Umbilical cord (tissue), 2 donors: Measurements from ENCODE around the gene CD3D. TPM values are rescaled to one million over a fixed set of nuclear protein-coding genes. Genes with fewer than 3 reads are reported as not detected.
"Not testable (repeated sequence)": the region's sequence is repeated elsewhere in the genome, so short reads cannot be mapped to it uniquely, and the experiment has no call there.

Experiments
- DNase-seq: peaks from one replicate; pipeline ENCODE4 v3.0.0-alpha.2; 2015; ENCODE audit warnings: low spot score
- total RNA-seq: library from RNA; depleted of rRNA; stranded (reverse); fragments of >200 nt; gene quantifications from one replicate; pipeline ENCODE4 v1.2.3, GENCODE V29; 2014; ENCODE audit warnings: low replicate concordance; ENCODE audit not compliant: insufficient read depth

CD3D gene
- total RNA-seq, 1 donor from 2014 or later = not detected

DNA sequence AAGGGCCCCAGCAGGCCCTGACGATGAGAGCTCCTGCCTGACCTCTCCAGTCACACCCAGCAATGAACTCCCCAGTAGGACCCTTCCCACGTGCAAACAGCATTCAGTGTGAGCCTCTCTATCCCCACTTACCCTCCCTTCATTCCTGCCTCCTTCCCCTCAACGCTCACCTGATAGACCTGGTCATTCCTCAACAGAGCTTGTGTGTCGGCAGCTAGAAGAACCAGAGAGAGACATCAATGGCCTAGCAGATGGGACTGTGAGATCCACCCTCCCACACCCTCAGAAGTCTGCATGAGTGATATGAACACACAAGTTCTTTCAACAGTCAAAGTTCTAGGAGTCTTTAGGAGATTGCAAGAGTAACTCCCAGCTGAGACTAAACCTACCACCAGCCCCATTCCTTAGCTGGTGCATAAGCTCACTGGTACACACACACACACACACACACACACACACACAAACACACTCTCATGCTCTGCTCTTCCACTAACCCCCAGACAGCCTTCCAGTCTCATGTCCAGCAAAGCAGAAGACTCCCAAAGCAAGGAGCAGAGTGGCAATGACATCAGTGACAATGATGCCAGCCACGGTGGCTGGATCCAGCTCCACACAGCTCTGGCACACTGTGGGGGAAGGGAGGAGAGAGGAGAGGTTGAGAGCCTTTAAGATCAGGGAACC is 3.1 kb downstream of the CD3D start:
- no peak for DNase-seq

DNA sequence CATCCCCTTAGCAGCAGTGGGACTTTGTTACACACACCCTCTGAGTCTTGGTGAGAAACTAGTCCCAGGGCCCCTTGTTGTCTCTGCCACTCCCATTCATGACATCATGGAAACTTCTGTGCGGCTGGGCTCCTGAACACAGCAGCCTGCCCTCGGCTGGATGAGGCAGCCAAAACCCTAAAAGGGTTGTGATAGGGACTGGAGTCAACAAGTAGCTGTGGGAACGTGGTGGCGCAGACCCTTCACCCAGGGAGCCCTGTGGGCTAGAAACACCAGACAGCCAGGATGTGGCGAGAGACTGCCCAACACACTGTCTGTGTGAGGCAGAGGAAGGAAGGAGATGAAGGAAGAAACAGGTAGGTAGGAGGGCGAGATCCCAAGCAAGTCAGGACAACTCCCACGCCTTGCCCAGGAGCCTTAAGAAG is 3.9 kb downstream of the CD3D start:
- DNase-seq = no peak

DNA sequence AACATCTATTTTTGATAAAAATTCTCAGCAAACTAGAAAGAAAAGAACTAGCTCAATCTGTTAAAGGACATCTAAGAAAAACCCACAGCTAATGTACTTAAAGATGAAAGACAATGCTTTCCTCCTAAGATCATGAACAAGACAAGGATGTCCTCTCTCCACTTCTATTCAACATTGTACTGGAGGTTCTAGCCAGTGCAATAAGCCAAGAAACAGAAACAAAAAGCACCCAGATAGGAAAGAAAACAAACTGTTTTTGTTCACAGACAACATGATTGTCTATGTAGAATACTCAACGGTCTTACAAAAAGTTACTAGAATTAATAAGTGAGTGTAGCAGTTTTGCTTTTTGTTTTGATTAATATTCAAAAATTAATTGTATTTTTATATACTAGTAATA is 7.8 kb downstream of the CD3D start:
- no peak for DNase-seq

DNA sequence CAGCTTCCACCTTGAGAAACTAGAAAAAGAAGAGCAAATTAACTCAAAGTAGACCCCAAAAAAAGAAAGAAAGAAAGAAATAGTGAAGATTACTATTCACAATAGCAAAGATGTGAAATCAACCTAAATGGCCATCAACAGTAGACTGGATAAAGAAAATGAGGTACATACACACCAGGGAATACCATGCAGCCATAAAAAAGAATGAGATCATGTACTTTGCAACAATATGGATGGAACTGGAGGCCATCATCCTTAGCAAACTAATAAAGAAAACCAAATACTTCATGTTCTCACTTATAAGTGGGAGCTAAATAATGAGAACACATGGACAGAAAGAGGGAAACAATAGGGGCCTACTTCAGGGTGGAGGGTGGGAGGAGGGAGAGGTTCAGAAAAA is 13.8 kb downstream of the CD3D start:
- no peak for DNase-seq

DNA sequence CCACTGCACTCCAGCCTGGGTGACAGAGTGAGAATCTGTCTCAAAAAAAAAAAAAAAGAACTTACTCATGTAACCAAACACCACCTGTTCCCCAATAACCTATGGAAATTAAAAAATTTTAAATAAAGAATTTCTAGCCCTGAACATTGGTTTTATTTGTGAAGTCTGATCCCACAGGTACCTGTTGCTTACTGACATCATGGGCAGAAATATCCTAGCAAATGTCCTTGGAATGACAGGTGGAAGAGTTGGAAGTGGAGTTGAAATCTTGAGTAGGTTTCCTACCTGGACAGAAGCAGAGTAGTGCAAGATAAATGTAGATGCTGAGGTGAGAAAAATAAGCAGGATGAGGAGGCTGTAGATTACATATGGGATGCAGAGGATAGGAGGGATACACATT is 17.2 kb downstream of the CD3D start:
- no peak for DNase-seq

DNA sequence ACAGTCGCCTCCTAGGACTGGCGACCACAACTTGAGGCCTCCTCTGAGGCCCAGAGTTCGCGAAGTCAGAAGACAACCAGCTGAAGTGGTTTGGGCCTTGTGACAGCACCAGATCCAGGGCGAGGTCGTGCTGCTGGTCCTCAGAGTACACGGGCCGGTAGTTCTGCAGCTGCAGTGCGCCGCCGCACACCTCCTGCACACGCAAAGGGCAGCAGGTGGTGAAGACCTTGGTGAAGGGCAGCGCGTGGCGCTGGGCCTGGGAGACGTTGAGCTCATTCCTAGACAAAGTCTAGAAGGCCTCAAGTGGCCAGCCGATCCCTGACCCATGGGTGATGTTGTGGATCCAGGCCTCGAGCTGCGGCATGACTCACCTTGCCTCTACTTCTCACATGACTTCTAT is 19.8 kb downstream of the CD3D start:
- no peak for DNase-seq

DNA sequence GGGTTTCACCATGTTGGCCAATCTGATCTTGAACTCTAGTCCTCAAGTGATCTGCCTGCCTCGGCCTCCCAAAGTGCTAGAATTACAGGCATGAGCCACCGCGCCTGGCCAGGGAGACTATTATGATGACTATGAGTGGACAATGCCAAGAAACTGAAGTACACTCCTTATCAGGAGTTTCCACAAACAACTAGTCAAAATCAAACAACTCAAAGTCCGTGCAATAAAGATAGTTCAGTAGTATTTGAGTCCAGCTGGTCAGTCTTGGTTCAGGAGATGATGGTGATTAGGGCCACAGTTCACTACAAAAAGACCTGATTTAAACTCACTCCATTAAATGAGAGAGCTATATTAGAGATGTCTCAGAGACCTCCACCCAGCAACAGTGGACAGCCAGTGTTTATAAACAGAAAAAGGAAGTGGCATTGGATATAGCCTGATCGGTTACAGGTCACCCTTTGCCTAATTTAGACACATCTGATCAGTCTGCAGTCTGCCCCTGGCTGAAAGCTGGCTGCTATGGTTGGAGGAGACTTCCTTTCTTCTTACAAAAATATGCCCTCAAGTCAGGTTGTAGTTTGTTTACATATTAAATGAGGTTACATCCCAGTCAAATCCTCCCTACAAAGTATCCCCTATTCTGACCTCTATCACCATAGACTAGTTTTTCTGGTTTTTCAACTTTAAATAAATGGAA is 21.0 kb downstream of the CD3D start:
- DNase-seq = peak; percentile 7

DNA sequence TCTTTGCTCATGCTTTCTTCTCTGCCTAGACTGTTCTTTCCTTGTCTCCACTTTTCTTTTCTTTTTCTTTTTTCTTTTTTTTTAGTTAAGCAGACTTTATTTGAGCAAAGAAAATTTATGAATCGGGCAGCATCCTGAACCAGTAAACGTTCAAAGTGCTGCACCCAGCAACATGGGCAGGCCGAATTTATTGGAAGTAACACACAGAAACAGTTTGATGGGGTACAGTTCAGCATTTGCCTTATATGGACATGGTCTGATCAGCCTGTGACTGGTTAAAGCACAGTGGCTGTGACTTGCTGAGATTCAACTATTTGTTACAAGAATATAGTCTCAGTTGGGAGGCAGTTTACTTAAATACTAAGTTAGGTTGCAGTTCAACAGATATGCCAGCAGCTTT is 22.0 kb downstream of the CD3D start:
- no peak for DNase-seq

DNA sequence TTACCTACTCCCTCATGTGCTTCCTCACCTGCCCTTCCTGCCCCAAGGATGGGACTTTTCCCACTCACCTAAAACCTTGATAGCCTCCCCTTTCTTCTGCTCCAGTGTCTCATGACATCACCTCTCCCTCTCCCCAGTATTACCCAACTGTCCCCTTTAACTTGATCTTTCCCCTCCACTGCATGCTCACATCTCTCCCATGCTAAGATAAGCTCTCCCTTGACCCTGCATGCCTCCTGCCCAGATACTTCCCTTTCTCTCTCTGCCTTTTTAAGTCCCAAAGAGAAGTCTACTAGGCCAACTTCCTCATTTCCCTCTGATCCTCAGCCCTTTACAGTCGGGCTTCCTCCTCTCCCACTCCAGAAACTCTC is 23.2 kb downstream of the CD3D start:
- DNase-seq = peak; percentile 20

DNA sequence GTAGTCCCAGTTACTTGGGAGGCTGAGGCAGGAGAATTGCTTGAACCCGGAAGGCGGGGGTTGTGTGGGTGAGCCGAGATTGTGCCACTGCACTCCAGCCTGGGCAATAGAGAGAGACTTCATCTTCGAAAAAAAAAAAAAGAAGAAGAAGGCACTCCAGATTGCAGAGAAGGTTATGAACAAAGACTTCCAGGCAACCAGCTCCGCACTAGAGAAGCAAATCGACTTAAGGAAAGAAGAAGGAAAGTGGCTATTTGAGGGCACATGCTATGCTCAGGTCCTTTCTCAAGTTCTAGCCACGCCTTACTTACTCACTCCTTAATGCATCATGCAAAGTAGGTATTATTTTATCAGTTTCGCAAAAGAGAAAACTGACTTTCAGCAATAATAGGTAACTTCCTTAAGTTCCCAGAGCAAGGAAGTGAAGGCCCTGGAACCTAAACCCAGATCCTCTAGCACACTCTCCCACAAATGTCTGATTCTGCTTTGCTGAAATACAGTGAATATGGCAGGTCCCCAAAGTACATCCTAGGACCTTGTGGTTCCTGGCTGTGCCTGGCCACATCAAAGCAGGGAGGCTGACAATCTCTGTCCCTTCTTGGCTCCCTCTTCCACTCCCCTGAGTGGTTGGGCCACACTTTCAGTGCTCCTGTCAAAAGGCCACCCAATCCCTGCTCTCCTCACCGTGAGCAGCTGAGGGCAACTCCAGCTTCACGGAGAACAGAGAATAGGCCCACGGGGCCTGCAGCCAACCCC is 23.7 kb downstream of the CD3D start:
- DNase-seq = peak; percentile 7

DNA sequence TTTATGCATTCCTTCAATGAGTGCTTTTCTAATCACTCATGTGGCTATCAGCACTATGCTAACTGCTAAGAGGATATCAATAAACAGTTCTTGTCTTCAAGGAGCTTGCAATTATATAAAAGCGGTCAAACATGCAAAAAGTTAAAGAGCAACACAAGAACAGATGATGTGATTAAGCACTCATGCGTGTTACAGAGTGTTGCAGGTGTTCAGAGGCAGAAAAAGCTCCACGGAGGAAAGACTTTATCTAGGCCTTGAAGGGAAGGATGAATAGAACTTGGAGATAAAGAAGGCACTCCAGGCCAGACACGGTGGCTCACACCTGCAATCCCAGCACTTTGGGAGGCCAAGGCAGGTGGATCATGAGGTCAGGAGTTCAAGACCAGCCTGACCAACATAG is 24.4 kb downstream of the CD3D start:
- DNase-seq = no peak

DNA sequence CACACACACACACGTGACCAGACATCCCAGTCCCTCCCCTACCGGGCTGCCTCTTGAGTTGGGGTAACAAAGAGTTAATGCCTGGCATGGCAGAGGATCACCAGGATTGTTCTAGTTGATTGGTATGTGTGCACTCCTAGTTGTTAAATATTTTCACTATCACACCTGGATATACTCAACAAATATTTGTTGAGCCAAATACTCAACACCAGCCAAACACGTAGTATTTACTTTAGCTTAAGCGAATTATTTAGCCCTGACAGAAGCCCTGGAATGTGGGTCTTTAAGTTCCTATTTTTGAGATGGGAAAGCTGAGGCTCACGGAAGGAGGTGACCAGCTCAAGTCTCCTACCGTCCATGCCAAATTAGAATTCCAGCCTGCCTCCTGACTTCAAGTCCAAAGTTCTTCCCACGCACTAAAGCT is 27.5 kb downstream of the CD3D start:
- no peak for DNase-seq

DNA sequence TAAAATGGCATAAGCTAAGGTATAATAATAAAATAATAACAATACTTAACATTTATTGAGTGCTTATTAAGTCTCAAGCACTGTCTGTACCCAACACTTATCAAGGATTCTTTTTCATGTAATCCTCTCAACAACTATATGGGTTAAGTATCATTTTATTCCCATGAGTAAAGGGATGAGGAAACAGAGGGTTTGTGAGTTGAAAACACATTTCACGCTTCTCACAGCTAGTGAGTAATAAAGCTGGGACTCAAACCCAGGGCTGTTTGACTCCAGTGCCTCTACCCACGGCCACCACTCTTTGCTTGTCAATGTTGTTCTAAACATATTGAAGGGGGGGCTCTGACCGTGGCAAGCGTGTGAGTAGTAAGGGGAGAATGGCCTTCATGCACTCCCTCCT is 29.3 kb downstream of the CD3D start:
- no peak for DNase-seq

DNA sequence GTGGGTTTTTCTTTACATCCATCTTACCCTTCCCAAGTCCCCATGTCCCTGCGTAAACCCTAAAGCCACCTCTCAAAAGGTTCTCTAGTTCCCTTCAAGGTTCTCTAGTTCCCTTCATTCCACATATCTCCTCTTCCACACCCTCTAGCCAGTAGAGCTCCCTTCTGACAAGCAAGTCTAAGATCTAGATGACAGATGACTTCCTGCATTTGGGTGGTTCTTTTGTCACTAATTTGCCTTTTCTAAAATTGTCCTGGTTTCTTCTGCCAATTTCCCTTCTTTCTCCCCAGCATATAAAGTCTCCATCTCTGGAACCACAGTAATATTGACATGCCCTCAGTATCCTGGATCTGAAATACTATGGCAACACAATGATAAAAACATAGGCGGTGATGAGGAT is 30.2 kb downstream of the CD3D start:
- no peak for DNase-seq

DNA sequence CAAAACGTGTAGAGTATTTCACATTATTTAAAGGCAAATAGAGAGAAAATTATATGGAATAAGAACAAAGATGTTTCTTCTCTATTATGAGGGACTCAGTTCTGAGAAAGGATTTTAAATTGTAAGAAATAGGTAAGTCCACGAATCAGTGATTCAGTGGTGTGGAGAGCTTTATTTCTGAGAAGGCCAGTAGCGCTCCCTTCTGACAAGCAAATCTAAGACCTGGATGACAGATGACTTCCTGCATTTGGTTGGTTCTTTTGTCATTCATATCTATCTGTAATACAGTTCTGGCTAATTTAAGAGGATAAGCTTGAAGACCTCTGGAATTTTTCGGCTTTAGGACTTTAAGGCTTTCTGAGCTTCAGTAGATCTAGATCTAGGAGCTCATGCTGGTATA is 31.0 kb downstream of the CD3D start:
- DNase-seq = no peak

DNA sequence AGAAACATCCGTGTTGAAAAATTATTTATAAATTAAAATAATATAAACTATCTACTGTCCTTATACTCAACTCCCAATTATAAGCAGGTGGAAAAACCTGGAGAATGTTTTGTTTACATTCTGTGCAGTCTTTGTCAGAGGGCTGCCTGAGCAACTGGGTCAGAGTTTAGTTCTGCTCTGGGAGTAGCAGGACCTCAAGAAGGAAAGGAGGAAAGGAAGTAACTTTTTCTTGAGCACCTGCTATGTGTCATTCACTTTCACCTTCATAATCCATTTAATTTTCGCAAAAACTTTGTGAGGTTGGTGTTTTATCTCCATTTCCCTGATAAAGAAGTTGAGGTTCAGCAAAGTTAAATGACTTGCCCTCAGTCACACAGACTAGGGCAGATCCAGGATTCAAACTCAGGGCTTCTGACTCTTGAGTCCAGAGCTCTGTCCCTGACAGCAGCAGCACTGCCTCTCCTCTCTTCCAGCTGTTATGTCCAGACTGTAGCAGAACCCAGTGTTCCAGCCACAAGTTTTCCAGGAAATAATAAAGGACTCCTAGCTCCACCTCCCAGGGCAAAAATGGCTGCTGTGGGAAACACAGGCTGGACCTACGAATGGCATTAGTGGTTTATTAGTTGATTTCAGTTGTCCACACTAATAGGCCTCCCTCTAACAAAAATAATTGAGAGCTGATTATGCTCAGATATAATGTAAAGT is 31.6 kb downstream of the CD3D start:
- no peak for DNase-seq

DNA sequence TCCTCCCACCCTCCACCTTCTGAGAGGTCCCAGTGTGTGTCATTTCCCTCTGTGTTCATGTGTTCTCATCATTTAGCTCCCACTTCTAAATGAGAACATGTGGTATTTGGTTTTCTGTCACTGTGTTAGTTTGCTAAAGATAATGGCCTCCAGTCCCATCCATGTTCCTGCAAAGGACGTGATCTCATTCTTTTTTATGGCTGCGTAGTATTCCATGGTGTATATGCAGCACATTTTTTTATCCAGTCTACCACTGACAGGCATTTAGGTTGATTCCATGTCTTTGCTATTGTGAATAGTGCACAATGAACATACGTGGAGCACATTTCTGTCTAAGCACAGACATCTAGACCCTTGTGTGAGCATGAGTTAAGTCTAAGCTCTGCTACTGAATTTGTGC is 32.2 kb downstream of the CD3D start:
- no peak for DNase-seq

DNA sequence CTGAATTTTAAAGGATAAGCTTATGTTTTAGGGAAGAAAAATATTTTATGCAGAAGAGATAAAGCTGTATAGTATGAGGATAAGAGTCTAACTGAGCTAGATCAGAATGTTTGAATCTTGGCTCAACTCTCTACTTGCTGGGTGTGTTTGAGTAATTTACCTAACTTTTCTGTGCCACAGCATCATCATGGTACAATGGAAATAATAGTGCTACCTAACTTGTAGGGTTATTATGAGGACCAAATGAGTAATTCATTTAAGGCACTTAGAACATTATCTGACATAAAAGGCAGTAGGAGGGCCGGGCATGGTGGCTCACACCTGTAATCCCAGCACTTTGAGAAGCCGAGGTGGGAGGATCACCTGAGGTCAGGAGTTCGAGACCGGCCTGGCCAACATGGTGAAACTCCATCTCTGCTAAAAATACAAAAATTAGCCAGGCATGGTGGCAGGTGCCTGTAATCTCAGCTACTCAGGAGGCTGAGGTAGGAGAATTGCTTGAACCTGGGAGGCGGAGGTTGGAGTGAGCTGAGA is 33.4 kb downstream of the CD3D start:
- DNase-seq = not testable (repeated sequence)

DNA sequence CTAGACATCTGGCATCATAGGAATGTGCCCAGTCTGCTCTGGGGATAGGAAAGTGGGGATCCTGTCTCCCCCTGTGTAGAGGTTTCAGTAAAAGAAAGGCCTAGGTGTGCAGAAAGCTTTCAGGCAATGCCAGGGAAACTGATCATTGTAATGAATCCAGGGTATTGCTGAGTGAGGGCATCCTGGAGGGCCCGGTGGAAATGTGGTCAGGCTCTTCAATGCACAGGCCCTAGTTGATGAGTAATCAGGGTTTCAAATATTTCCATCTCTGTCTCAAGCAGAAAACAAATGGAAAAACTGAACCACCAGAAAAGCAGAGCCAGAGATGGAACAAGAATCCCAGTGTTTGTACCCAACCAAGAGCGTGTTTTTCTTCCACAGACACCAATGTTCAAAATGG is 35.9 kb downstream of the CD3D start:
- DNase-seq = no peak

DNA sequence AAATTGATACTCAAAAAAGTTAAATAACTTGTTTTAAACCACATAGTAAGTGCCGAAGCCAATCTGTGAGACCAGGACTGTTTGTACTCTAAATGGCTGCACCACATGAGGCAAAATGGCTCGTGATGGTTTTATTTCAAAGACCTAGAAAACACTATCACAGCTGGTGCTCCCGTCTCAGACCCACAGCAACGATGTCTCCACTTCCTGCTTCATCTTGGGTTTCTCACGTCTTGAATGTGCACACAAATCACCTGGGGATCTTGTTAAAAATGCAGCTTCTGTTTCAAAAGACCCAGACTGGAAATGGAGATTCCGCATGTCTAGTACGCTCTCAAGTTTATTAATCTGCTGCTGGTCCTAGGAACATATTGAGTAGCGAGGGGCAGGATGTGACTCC is 36.8 kb downstream of the CD3D start:
- DNase-seq = no peak

DNA sequence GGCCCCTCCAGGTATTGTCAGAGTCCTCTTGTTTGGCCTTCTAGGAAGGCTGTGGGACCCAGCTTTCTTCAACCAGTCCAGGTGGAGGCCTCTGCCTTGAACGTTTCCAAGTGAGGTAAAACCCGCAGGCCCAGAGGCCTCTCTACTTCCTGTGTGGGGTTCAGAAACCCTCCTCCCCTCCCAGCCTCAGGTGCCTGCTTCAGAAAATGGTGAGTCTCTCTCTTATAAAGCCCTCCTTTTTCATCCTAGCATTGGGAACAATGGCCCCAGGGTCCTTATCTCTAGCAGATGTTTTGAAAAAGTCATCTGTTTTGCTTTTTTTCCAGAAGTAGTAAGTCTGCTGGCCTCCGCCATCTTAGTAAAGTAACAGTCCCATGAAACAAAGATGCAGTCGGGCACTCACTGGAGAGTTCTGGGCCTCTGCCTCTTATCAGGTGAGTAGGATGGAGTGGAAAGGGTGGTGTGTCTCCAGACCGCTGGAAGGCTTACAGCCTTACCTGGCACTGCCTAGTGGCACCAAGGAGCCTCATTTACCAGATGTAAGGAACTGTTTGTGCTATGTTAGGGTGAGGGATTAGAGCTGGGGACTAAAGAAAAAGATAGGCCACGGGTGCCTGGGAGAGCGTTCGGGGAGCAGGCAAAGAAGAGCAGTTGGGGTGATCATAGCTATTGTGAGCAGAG is 37.8 kb downstream of the CD3D start, which contains the start of gene CD3E:
CD3E (plus strand) TSS at position 163 of the 681 bp plus-strand sequence; CDS start at position 386, 223 bp downstream.
- no peak for DNase-seq
